Vagina (tissue), 2 donors: Measurements from ENCODE around the gene HTR4. TPM values are rescaled to one million over a fixed set of nuclear protein-coding genes. Genes with fewer than 3 reads are reported as not detected.
"Not testable (repeated sequence)": the region's sequence is repeated elsewhere in the genome, so short reads cannot be mapped to it uniquely, and the experiment has no call there.

Source experiments
- DNase-seq, 2 donors: peaks; one replicate each; pipeline ENCODE4 v3.0.0-alpha.2; 2017; ENCODE audit errors: extremely low spot score in 2 of 2
- H3K27ac ChIP-seq: fragments of 200-600 bp; sonication (generic); one replicate; pipeline ENCODE4 v1.5.1; 2019
- H3K27me3 ChIP-seq: fragments of 200-600 bp; sonication (generic); one replicate; pipeline ENCODE4 v1.5.1; 2019
- H3K36me3 ChIP-seq, 2 donors: fragments of 200-600 bp; sonication (generic); one replicate each; pipeline ENCODE4 v1.5.1; 2017 to 2019
- H3K4me1 ChIP-seq: fragments of 200-600 bp; sonication (generic); one replicate; pipeline ENCODE4 v1.5.1; 2019
- H3K4me3 ChIP-seq, 2 donors: fragments of 200-600 bp; sonication (generic); 1 replicate in 1 of 2; 2 replicates in 1 of 2; pipeline ENCODE4 v1.5.1; 2016 to 2019
- H3K9me3 ChIP-seq: fragments of 200-600 bp; sonication (generic); one replicate; pipeline ENCODE4 v1.5.1; 2019
- CTCF ChIP-seq, 3 experiments: fragments of 450-650 bp in 2 of 3; fragments of 200-600 bp in 1 of 3; sonication (generic) in 1 of 3; IDR thresholded peaks; one replicate each; pipeline ENCODE4 v1.5.1; 2017 to 2019; ENCODE audit warnings: antibody characterized with exemption in 3 of 3, mild to moderate bottlenecking in 2 of 3, moderate library complexity in 2 of 3
- POLR2A ChIP-seq, 2 donors: fragments of 450-650 bp; IDR thresholded peaks; one replicate each; pipeline ENCODE4 v1.6.1; 2017; ENCODE audit warnings: antibody characterized with exemption in 2 of 2, mild to moderate bottlenecking in 2 of 2, moderate library complexity in 2 of 2
- POLR2AphosphoS5 ChIP-seq, 2 donors: sonication (generic); formaldehyde crosslinking; IDR thresholded peaks; one replicate each; pipeline ENCODE4 v1.9.0; 2017; ENCODE audit warnings: antibody characterized with exemption in 2 of 2, mild to moderate bottlenecking in 2 of 2, low read depth in 1 of 2; ENCODE audit not compliant: insufficient read depth in 1 of 2
- intact Hi-C: fragments of 100-400 bp; cut with DNase I; formaldehyde crosslinking; loops from one replicate; pipeline ENCODE4 v1.15.1; 2023
- total RNA-seq: library from RNA; depleted of rRNA; stranded (reverse); fragments of >200 nt; gene quantifications from one replicate; pipeline ENCODE4 v1.2.3, GENCODE V29; 2016

HTR4 gene
- total RNA-seq, 1 donor from 2014 or later, result 2.9 TPM

GRCh38 chr5:148682058-148683026, 28.0 kb upstream of the HTR4 start:
- no peak for TF ChIP-seq POLR2A (IDR thresholded peaks at IDR 0.05)
- no peak for TF ChIP-seq POLR2AphosphoS5 (IDR thresholded peaks at IDR 0.05; ENCODE audit: insufficient read depth in 1 of 2, low read depth in 1 of 2)
- TF ChIP-seq CTCF (IDR thresholded peaks at IDR 0.05), result no peak
- Histone ChIP-seq H3K36me3 (no peaks in the 10 kb centered on the region), H3K27me3 (no peaks in the 10 kb centered on the region), H3K4me1 (no peaks in the 10 kb centered on the region), H3K9me3 (no peaks in the 10 kb centered on the region), H3K27ac (no peak overlapping the region), H3K4me3 (no peak overlapping the region)
- intact Hi-C loops, result no loop called here
- DNase-seq, result no peak

- Histone ChIP-seq H3K4me1 (no peaks in the 10 kb centered on the region), H3K27ac (no peak overlapping the region), H3K27me3 (no peaks in the 10 kb centered on the region), H3K4me3 (no peak overlapping the region), H3K36me3 (no peaks in the 10 kb centered on the region), H3K9me3 (no peaks in the 10 kb centered on the region)
- intact Hi-C loops, result no loop called here
- no peak for DNase-seq
- TF ChIP-seq POLR2A (IDR thresholded peaks at IDR 0.05) (no peak), POLR2AphosphoS5 (IDR thresholded peaks at IDR 0.05; ENCODE audit: insufficient read depth in 1 of 2, low read depth in 1 of 2) (no peak), CTCF (IDR thresholded peaks at IDR 0.05) (no peak)
Observed at GRCh38 chr5:148681157-148682057, 27.1 kb upstream of the HTR4 start.

- H3K36me3 ChIP-seq, H3K27ac ChIP-seq, H3K4me3 ChIP-seq, intact Hi-C loops, DNase-seq, H3K27me3 ChIP-seq, H3K4me1 ChIP-seq, H3K9me3 ChIP-seq: not testable (repeated sequence)
Observed at GRCh38 chr5:148673704-148674103, 19.4 kb upstream of the HTR4 start.

DNA sequence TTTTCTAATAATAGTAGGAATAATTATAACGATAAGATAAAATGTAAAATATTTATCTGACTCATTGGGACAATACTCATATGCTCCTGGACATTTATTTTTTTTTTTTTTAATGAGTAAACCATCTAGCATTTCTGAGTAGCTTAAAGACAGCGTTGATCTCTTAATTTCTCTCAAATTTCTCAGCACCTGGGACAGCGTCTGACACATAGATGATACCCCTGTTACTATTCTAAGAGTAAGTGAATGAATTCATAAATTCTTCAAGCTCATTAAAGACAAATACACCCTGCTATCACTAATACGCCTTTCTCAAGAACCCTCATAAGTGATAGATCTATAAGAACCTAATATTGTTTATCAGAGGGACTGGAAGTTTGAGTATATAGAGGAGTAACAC, 12.0 kb upstream of the HTR4 start:
- Histone ChIP-seq H3K27me3 (no peaks in the 10 kb centered on the region), H3K36me3 (no peaks in the 10 kb centered on the region), H3K4me1 (no peaks in the 10 kb centered on the region), H3K27ac (no peak overlapping the region), H3K4me3 (no peak overlapping the region), H3K9me3 (no peaks in the 10 kb centered on the region)
- DNase-seq, result no peak
- intact Hi-C loops, result no loop called here
- TF ChIP-seq POLR2A (IDR thresholded peaks at IDR 0.05) (no peak), POLR2AphosphoS5 (IDR thresholded peaks at IDR 0.05; ENCODE audit: insufficient read depth in 1 of 2, low read depth in 1 of 2) (no peak), CTCF (IDR thresholded peaks at IDR 0.05) (no peak)

- TF ChIP-seq POLR2AphosphoS5 (IDR thresholded peaks at IDR 0.05; ENCODE audit: insufficient read depth in 1 of 2, low read depth in 1 of 2) (no peak), POLR2A (IDR thresholded peaks at IDR 0.05) (no peak), CTCF (IDR thresholded peaks at IDR 0.05) (no peak)
- H3K27me3 ChIP-seq, result no peaks in the 10 kb centered on the region
- no peak overlapping the region for H3K27ac ChIP-seq
- no peaks in the 10 kb centered on the region for H3K36me3 ChIP-seq
- no peaks in the 10 kb centered on the region for H3K9me3 ChIP-seq
- DNase-seq, result no peak
- no peak overlapping the region for H3K4me3 ChIP-seq
- no peaks in the 10 kb centered on the region for H3K4me1 ChIP-seq
- intact Hi-C loops, result no loop called here
Observed at GRCh38 chr5:148665431-148665830, 11.1 kb upstream of the HTR4 start.
